H1 (cell line): ENCODE results near the gene KIAA1328.

Experiments used
- CBX8 ChIP-seq: fragments of 300-800, 300-1000 bp; sonication (generic); IDR thresholded peaks from 2 replicates; pipeline ENCODE4 v1.7.1; 2016; ENCODE audit warnings: low read depth, low read length, borderline replicate concordance
- CTCF ChIP-seq, 3 experiments: IDR thresholded peaks; 1 replicate in 2 of 3; 2 replicates in 1 of 3; pipeline versions ENCODE4 v1.5.1 to v1.6.1; 2011; ENCODE audit warnings: low read length in 3 of 3, mild to moderate bottlenecking in 3 of 3, inconsistent platforms in 2 of 3, low read depth in 1 of 3, moderate library complexity in 1 of 3; ENCODE audit not compliant: insufficient read depth in 1 of 3; ENCODE audit errors: control extremely low read depth in 1 of 3
- EP300 ChIP-seq, 2 experiments: IDR thresholded peaks; 1 replicate in 1 of 2; 2 replicates in 1 of 2; pipeline ENCODE4 v1.6.1; 2011 to 2012; ENCODE audit warnings: low read depth in 2 of 2, low read length in 2 of 2, mild to moderate bottlenecking in 2 of 2, borderline replicate concordance in 1 of 2, inconsistent platforms in 1 of 2, moderate library complexity in 1 of 2
- EZH2 ChIP-seq: fragments of 200-600 bp; sonication (generic); IDR thresholded peaks from 2 replicates; pipeline ENCODE4 v1.7.1; 2012; ENCODE audit warnings: low read depth, mild to moderate bottlenecking, moderate library complexity, low read length, inconsistent platforms; ENCODE audit not compliant: severe bottlenecking
- GTF2F1 ChIP-seq: IDR thresholded peaks from 2 replicates; pipeline ENCODE4 v1.6.1; 2012; ENCODE audit warnings: low read depth, low read length, improper control_type of control experiment, borderline replicate concordance
- JUN ChIP-seq: IDR thresholded peaks from 2 replicates; pipeline ENCODE4 v1.6.1; 2011; ENCODE audit warnings: low read depth, mild to moderate bottlenecking, improper control_type of control experiment, low read length
- NRF1 ChIP-seq: IDR thresholded peaks from 2 replicates; pipeline ENCODE4 v1.6.1; 2011; ENCODE audit warnings: mild to moderate bottlenecking, low read depth, low read length, improper control_type of control experiment
- POLR2A ChIP-seq, 2 experiments: IDR thresholded peaks; 1 replicate in 1 of 2; 2 replicates in 1 of 2; pipeline ENCODE4 v1.6.1; 2011; ENCODE audit warnings: low read depth in 2 of 2, low read length in 2 of 2, mild to moderate bottlenecking in 2 of 2; ENCODE audit errors: control extremely low read depth in 1 of 2
- SP1 ChIP-seq: IDR thresholded peaks from 2 replicates; pipeline ENCODE4 v1.6.1; 2011; ENCODE audit warnings: low read depth, low read length
- SUZ12 ChIP-seq: fragments of 200-600 bp; sonication (generic); IDR thresholded peaks from 2 replicates; pipeline ENCODE4 v1.6.1; 2012; ENCODE audit warnings: mild to moderate bottlenecking, inconsistent platforms, low read length, moderate library complexity, mixed read lengths
- TAF1 ChIP-seq: IDR thresholded peaks from 2 replicates; pipeline ENCODE4 v1.6.1; 2011; ENCODE audit warnings: mild to moderate bottlenecking, low read depth, low read length
- TAF7 ChIP-seq: optimal IDR thresholded peaks from 2 replicates; pipeline ENCODE3; 2011; ENCODE audit warnings: low read depth, mild to moderate bottlenecking, inconsistent platforms, low read length, moderate library complexity, borderline replicate concordance
- TCF12 ChIP-seq: IDR thresholded peaks from 2 replicates; pipeline ENCODE4 v1.6.1; 2011; ENCODE audit warnings: low read depth, mild to moderate bottlenecking, low read length
- TF ChIP-seq, protein P1 (sequence below): IDR thresholded peaks from 2 replicates; pipeline ENCODE4 v1.6.1; 2012; ENCODE audit warnings: inconsistent platforms

DNA sequence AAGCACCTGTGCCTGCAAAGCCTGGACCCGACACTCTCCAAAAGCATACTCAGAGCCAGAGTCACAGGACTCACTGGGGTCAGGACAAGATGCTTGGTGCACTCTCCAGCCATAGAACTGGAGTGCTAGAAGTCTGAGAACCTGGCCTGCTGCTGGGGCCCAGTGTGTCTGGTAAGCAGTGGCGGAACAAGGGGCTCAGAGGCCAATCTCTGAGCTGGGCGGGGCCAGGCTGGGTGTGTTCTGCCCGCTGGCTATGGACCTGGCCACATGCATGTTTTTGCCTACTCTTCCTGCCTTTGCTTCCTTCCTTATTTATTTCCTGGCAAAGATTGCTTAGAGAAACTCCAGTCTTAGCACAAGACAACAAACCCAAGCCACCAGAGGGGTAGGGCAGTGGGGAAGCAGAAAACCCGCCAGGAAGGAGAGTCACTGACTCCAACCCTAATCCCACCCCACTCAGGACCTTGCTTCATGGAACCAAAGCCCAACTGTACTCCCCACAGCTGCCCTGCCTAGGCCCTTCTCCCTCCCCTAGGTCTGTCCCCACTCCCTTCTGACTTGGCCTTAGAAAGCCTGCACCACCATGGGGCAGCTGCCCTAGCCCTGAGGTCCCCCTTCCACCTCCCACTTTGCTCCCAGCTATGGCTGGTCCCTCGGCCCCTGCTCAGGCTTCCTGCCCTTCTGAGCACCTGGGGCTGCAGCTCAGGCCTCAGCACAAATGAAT, 421.1 kb downstream of the KIAA1328 start:
- TF ChIP-seq CTCF (IDR thresholded peaks at IDR 0.05; ENCODE audit: control extremely low read depth in 1 of 3, insufficient read depth in 1 of 3, low read depth in 1 of 3, low read length in 3 of 3) (no peak), SP1 (no peak), POLR2A (IDR thresholded peaks at IDR 0.05; ENCODE audit: control extremely low read depth in 1 of 2, low read depth in 2 of 2, low read length in 2 of 2) (no peak), EZH2 (no peak), GTF2F1 (no peak), JUN (no peak), NRF1 (no peak), TCF12 (no peak), SUZ12 (no peak), EP300 (IDR thresholded peaks at IDR 0.05; ENCODE audit: borderline replicate concordance in 1 of 2, low read depth in 2 of 2, low read length in 2 of 2) (no peak), TAF1 (no peak), TAF7 (no peak), CBX8 (no peak)
- TF ChIP-seq, protein P1, sequence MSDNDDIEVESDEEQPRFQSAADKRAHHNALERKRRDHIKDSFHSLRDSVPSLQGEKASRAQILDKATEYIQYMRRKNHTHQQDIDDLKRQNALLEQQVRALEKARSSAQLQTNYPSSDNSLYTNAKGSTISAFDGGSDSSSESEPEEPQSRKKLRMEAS = no peak
